Lower leg skin (tissue), 3 donors: ENCODE data around the gene ATP5PB.

Experiments
- CTCF ChIP-seq, 3 donors: fragments of 450-650 bp; IDR thresholded peaks; one replicate each; pipeline ENCODE4 v1.5.1; 2016; ENCODE audit warnings: antibody characterized with exemption in 3 of 3, mild to moderate bottlenecking in 3 of 3, moderate library complexity in 2 of 3
- POLR2A ChIP-seq, 2 donors: fragments of 450-650 bp; IDR thresholded peaks; one replicate each; pipeline ENCODE4 v1.6.1; 2016 to 2017; ENCODE audit warnings: antibody characterized with exemption in 2 of 2, mild to moderate bottlenecking in 1 of 2, moderate library complexity in 1 of 2

DNA sequence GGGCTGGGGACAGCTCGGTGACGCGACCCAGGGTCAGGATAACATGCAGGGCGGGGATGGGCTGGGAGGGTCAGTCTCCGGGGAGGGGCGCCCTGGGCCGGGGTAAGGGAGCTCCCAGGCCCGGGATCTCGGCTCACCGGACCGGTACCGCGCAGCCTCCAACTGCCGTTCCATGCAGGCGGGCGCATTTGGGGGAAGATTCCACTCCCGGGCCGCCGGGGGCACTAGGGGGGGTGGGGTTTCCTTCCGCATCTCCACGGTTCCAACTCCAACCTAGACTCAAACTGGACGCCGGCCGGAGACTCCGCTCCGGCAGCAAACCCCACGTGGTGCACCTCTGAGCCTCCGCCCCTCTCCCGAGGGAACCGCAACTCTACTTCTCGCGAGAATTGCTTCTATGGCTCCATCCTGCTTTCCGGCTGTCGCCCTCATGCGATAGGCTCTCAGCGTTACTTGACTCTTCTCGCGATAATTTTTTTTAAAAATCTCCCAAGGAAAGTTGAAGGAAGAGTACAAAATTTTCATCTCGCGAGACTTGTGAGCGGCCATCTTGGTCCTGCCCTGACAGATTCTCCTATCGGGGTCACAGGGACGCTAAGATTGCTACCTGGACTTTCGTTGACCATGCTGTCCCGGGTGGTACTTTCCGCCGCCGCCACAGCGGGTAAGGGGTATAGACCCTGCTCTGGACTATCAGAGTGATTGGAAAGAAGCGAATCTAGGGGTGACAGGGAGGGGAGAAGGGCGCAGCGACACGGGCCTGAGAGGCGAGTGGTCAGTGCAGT is at the start of gene ATP5PB, which contains the start of gene WDR77:
- TF ChIP-seq CTCF (IDR thresholded peaks at IDR 0.05) (no peak), POLR2A (IDR thresholded peaks at IDR 0.05) (no peak)
